ENCODE data around the gene HHEX. TPM values are rescaled to one million over a fixed set of nuclear protein-coding genes. Genes with fewer than 3 reads are reported as not detected.
A peak's percentile ranks its signal among the peaks of the same experiment; 100 is the strongest.
"Not testable (repeated sequence)": the region's sequence is repeated elsewhere in the genome, so short reads cannot be mapped to it uniquely, and the experiment has no call there.

The HHEX gene
- total RNA-seq, 1 donor from 2014 or later, result 2.6 TPM

- DNase-seq (no peak), ATAC-seq (ENCODE audit: poor library complexity) (no peak)
- intact Hi-C loops (cut with DNase I), result no loop called here
Measured at GRCh38 chr10:92720831-92721165, 31.0 kb downstream of the HHEX start.

GRCh38 chr10:92722349-92722748 lies 32.6 kb downstream of the HHEX start:
- ATAC-seq (ENCODE audit: poor library complexity) (no peak), DNase-seq (no peak)
- intact Hi-C loops (cut with DNase I), result no loop called here

GRCh38 chr10:92727141-92727540 lies 37.4 kb downstream of the HHEX start:
- intact Hi-C loops (cut with DNase I), result no loop called here
- DNase-seq (no peak), ATAC-seq (ENCODE audit: poor library complexity) (no peak)

GRCh38 chr10:92727550-92727949 lies 37.8 kb downstream of the HHEX start:
- DNase-seq (no peak), ATAC-seq (ENCODE audit: poor library complexity) (no peak)
- intact Hi-C loops (cut with DNase I), result no loop called here

GRCh38 chr10:92729886-92730285 lies 40.1 kb downstream of the HHEX start:
- ATAC-seq (ENCODE audit: poor library complexity) (no peak), DNase-seq (no peak)
- intact Hi-C loops (cut with DNase I), result no loop called here

GRCh38 chr10:92732958-92733357 lies 43.2 kb downstream of the HHEX start:
- ATAC-seq (ENCODE audit: poor library complexity) (no peak), DNase-seq (no peak)
- intact Hi-C loops (cut with DNase I), result no loop called here

- DNase-seq, result no peak
- intact Hi-C loops (cut with DNase I), result no loop called here
- no peak for ATAC-seq (ENCODE audit: poor library complexity)
Measured at GRCh38 chr10:92734301-92734700, 44.5 kb downstream of the HHEX start.

GRCh38 chr10:92735938-92736337 lies 46.2 kb downstream of the HHEX start:
- no peak for DNase-seq
- ATAC-seq (ENCODE audit: poor library complexity), result no peak
- intact Hi-C loops (cut with DNase I), result no loop called here

- DNase-seq (no peak), ATAC-seq (ENCODE audit: poor library complexity) (no peak)
- intact Hi-C loops (cut with DNase I), result no loop called here
Measured at GRCh38 chr10:92737484-92737883, 47.7 kb downstream of the HHEX start.

- DNase-seq (no peak), ATAC-seq (ENCODE audit: poor library complexity) (no peak)
- intact Hi-C loops (cut with DNase I), result no loop called here
Measured at GRCh38 chr10:92740762-92741161, 51.0 kb downstream of the HHEX start.

- ATAC-seq (ENCODE audit: poor library complexity); DNase-seq; intact Hi-C loops (cut with DNase I): not testable (repeated sequence)
Measured at GRCh38 chr10:92741741-92742140, 52.0 kb downstream of the HHEX start.

GRCh38 chr10:92742331-92743228 lies 52.8 kb downstream of the HHEX start:
- ATAC-seq (ENCODE audit: poor library complexity), result peak; percentile 46
- intact Hi-C loops (cut with DNase I), result no loop called here

More at GRCh38 chr10:92742331-92743228, 52.8 kb downstream of the HHEX start:
- no peak for DNase-seq

Other genes starting within 250 kb of the HHEX start
- 50.5 TPM for gene IDE, start 115.9 kb upstream of the HHEX start, total RNA-seq
- gene KIF11, start 96.8 kb upstream of the HHEX start, total RNA-seq, result 0.78 TPM
- gene EXOC6, start 158.6 kb downstream of the HHEX start, total RNA-seq, result 9.9 TPM

Data from Right ventricle myocardium superior (tissue), 1 donor.